Fibroblast of lung (primary cell): ENCODE data around the gene PTPRE. TPM values are rescaled to one million over a fixed set of nuclear protein-coding genes. Genes with fewer than 3 reads are reported as not detected.

ENCODE experiments used
- DNase-seq, 2 donors: peaks; one replicate each; pipeline versions ENCODE4 v3.0.0 to v3.0.0-alpha.2; 2010; ENCODE audit warnings: low read depth in 2 of 2
- H2AFZ ChIP-seq: 2 replicates; pipeline ENCODE4 v1.5.1; 2012; ENCODE audit warnings: low read length, control low read depth, inconsistent platforms
- H3K27ac ChIP-seq: 2 replicates; pipeline ENCODE4 v1.5.1; 2011; ENCODE audit warnings: low read length, control low read depth; ENCODE audit not compliant: insufficient read depth
- H3K27me3 ChIP-seq: 2 replicates; pipeline ENCODE4 v1.5.1; 2011; ENCODE audit warnings: mild to moderate bottlenecking, low read length; ENCODE audit not compliant: control insufficient read depth, insufficient read depth
- H3K36me3 ChIP-seq: 2 replicates; pipeline ENCODE4 v1.5.1; 2011; ENCODE audit warnings: low read length; ENCODE audit not compliant: control insufficient read depth, insufficient read depth
- H3K4me1 ChIP-seq: 2 replicates; pipeline ENCODE4 v1.5.1; 2011; ENCODE audit warnings: low read length; ENCODE audit not compliant: control insufficient read depth, insufficient read depth; ENCODE audit errors: extremely low read depth
- H3K4me2 ChIP-seq: 2 replicates; pipeline ENCODE4 v1.5.1; 2011; ENCODE audit warnings: low read length, control low read depth; ENCODE audit not compliant: insufficient read depth; ENCODE audit errors: extremely low read depth
- H3K4me3 ChIP-seq, 4 experiments: fragments of 200-600 bp in 1 of 4; sonication (generic) in 1 of 4; replicated peaks in 1 of 4; 2 replicates each; pipeline ENCODE4 v1.5.1; 2011 to 2016; ENCODE audit warnings: low read length in 4 of 4, low read depth in 3 of 4, mild to moderate bottlenecking in 3 of 4, control low read depth in 2 of 4, inconsistent platforms in 1 of 4, mixed read lengths in 1 of 4; ENCODE audit not compliant: insufficient read depth in 1 of 4; ENCODE audit errors: control extremely low read depth in 1 of 4
- H3K79me2 ChIP-seq: 2 replicates; pipeline ENCODE4 v1.5.1; 2012; ENCODE audit warnings: mild to moderate bottlenecking, low read length, inconsistent platforms; ENCODE audit not compliant: control insufficient read depth, insufficient read depth
- H3K9ac ChIP-seq: 2 replicates; pipeline ENCODE4 v1.5.1; 2011; ENCODE audit warnings: mild to moderate bottlenecking, low read length, control low read depth; ENCODE audit not compliant: insufficient read depth
- H3K9me3 ChIP-seq: 2 replicates; pipeline ENCODE4 v1.5.1; 2012; ENCODE audit warnings: low read depth, low read length; ENCODE audit not compliant: control insufficient read depth, insufficient read depth
- H4K20me1 ChIP-seq: 2 replicates; pipeline ENCODE4 v1.5.1; 2011; ENCODE audit warnings: low read length; ENCODE audit not compliant: control insufficient read depth, insufficient read depth; ENCODE audit errors: extremely low read depth
- EZH2 ChIP-seq: IDR thresholded peaks from 2 replicates; pipeline ENCODE4 v1.5.1; 2012; ENCODE audit warnings: low read length, control low read depth, mild to moderate bottlenecking; ENCODE audit errors: missing control alignments
- polyA plus RNA-seq, 2 donors: library from polyadenylated mRNA; depleted of rRNA in 1 of 2; stranded (reverse) in 1 of 2; unstranded in 1 of 2; fragments of >200 nt; gene quantifications; 2 replicates each; pipeline ENCODE4 v1.2.1, GENCODE V29; 2011 to 2012; ENCODE audit warnings: missing spikeins in 1 of 2
- total RNA-seq: library from RNA; depleted of rRNA; stranded (reverse); fragments of >200 nt; gene quantifications from 2 replicates; pipeline ENCODE4 v1.2.1, GENCODE V29; 2014
- TF ChIP-seq, protein P1 (sequence below), 2 donors: IDR thresholded peaks in 1 of 2; conservative IDR thresholded peaks in 1 of 2; 1 replicate in 1 of 2; 2 replicates in 1 of 2; pipeline ENCODE4 v1.5.1; 2011 to 2012; ENCODE audit warnings: low read length in 2 of 2, control low read depth in 1 of 2, inconsistent platforms in 1 of 2, low read depth in 1 of 2, mild to moderate bottlenecking in 1 of 2

Gene PTPRE
- total and polyA plus RNA-seq, 2 donors (not counting 1 experiment from before 2014, with no cell fraction given), result 0.75 to 1.8 TPM

DNA sequence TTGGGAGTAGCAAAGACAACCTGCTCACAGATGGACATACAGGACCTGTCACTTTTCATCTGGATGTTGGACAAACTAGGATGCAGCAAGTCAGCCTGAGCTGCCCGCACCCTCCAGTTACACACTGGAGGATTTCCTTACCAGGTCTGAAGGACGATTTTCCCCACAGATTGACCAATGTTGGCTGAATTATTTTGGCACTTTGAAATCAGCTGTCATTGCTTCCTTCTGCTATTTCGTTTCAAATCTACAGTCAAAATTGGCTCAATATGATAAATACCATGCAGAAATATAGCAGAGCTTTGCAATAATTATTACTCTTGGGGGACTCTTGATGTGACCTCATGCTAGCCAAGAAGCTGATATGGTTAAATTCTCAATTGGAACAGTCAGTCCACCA is 16.7 kb upstream of the PTPRE start:
- Histone ChIP-seq H3K36me3 (no peaks in the 10 kb centered on the region), H3K4me1 (no peaks in the 10 kb centered on the region), H3K79me2 (no peaks in the 10 kb centered on the region), H2AFZ (no peak overlapping the region), H3K4me3 (no peak overlapping the region), H3K4me2 (no peak overlapping the region), H3K27ac (no peak overlapping the region), H3K9ac (no peak overlapping the region), H4K20me1 (no peaks in the 10 kb centered on the region), H3K9me3 (no peaks in the 10 kb centered on the region), H3K27me3 (no peaks in the 10 kb centered on the region)
- TF ChIP-seq, protein P1, sequence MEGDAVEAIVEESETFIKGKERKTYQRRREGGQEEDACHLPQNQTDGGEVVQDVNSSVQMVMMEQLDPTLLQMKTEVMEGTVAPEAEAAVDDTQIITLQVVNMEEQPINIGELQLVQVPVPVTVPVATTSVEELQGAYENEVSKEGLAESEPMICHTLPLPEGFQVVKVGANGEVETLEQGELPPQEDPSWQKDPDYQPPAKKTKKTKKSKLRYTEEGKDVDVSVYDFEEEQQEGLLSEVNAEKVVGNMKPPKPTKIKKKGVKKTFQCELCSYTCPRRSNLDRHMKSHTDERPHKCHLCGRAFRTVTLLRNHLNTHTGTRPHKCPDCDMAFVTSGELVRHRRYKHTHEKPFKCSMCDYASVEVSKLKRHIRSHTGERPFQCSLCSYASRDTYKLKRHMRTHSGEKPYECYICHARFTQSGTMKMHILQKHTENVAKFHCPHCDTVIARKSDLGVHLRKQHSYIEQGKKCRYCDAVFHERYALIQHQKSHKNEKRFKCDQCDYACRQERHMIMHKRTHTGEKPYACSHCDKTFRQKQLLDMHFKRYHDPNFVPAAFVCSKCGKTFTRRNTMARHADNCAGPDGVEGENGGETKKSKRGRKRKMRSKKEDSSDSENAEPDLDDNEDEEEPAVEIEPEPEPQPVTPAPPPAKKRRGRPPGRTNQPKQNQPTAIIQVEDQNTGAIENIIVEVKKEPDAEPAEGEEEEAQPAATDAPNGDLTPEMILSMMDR (conservative IDR thresholded peaks at IDR 0.05 in 1 of 2, IDR thresholded peaks at IDR 0.05 in 1 of 2; ENCODE audit: low read depth in 1 of 2, low read length in 2 of 2), result no peak
- TF ChIP-seq EZH2, result no peak
- DNase-seq, result no peak

DNA sequence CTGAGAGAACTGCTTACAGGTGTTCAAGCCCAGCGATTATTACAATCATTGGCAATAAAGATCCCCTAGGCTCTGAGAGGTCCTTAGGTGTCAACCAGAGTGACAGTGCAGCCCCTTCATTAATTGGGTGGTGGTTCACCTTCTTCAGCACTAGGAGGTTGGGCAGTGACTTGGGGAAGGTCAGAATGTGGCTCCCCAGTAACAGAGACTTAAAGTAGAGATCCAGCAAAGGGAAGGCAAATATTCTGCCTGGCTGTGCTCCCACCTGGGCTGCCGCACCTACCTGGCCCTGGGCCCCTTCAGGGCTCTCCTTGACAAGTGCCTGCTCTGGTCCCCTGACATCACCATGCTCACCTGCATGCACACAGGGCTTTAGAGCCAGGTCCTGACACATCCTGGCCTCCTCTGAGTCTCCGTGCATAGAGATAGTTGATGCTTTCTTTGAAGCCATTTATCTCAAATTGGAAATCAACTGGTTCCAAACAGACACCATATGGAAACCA is 16.0 kb upstream of the PTPRE start:
- no peak overlapping the region for H3K4me2 ChIP-seq
- H3K36me3 ChIP-seq, result no peaks in the 10 kb centered on the region
- no peaks in the 10 kb centered on the region for H3K4me1 ChIP-seq
- DNase-seq, result no peak
- H4K20me1 ChIP-seq, result no peaks in the 10 kb centered on the region
- TF ChIP-seq EZH2, result no peak
- TF ChIP-seq, protein P1 (conservative IDR thresholded peaks at IDR 0.05 in 1 of 2, IDR thresholded peaks at IDR 0.05 in 1 of 2; ENCODE audit: low read depth in 1 of 2, low read length in 2 of 2), result no peak
- no peak overlapping the region for H3K27ac ChIP-seq
- H3K9ac ChIP-seq, result no peak overlapping the region
- no peaks in the 10 kb centered on the region for H3K27me3 ChIP-seq
- H3K79me2 ChIP-seq, result no peaks in the 10 kb centered on the region
- H2AFZ ChIP-seq, result no peak overlapping the region
- H3K4me3 ChIP-seq, result no peak overlapping the region
- H3K9me3 ChIP-seq, result no peaks in the 10 kb centered on the region

DNA sequence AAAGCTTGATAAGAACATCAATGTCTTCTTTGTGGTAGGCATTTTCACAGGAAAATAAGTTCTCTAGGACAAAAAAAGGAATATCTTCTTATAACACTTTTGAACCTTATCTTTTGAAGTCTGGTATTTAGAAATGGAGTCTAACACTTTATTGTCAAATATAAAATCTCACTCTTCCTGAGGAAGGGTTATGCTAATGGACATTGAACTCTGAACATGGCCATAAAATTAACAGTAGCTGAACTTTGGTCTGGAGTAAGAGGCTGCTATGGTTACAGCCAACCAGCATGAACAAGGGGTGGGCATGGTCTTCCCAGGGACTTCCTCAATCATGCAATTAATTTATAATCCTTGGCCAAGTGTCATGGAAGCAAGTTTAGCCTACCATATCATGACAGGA is 14.2 kb upstream of the PTPRE start, which contains the start of gene CLRN3:
Gene CLRN3 (minus strand): TSS at position 199 of the 400 bp plus-strand sequence. CDS start 157 bp downstream, at position 42.
- Histone ChIP-seq H3K4me3 (no peak within 1 kb of the TSS), H3K9me3 (no peaks in the 10 kb centered on the region), H3K36me3 (no peaks in the 10 kb centered on the region), H2AFZ (no peak within 1 kb of the TSS), H3K79me2 (no peaks in the 10 kb centered on the region), H4K20me1 (no peaks in the 10 kb centered on the region), H3K4me2 (no peak within 1 kb of the TSS), H3K27ac (no peak within 1 kb of the TSS), H3K4me1 (no peaks in the 10 kb centered on the region), H3K9ac (no peak within 1 kb of the TSS), H3K27me3 (no peaks in the 10 kb centered on the region)
- no peak for DNase-seq
- TF ChIP-seq, protein P1 (conservative IDR thresholded peaks at IDR 0.05 in 1 of 2, IDR thresholded peaks at IDR 0.05 in 1 of 2; ENCODE audit: low read depth in 1 of 2, low read length in 2 of 2), result no peak
- no peak for TF ChIP-seq EZH2
